NCI-H524 (cell line): ENCODE measurements around the gene USP7.
A peak's percentile ranks its signal among the peaks of the same experiment; 100 is the strongest.

Experiments used
- DNase-seq, 2 experiments: peaks; one replicate each; lab custom pipeline; 2025; lab: John Stamatoyannopoulos, UW

The USP7 gene

DNA sequence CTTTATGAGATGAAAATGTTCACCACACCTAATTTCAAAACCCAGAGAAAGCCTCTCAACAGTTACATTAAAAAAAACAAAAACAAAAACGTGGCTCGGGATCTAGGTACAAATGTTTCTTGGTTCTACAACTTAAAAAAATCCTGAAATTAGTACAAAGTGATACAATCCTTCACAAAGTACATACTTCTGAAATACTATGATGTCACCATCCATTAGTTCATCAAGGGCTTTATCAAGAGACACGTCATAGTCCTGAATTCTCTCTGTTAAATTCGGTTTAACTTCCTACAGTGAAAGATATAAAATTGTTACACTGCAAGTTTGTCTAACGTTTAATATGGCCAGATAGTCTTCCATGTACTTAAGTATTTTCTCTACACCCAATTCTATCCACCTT is 63.4 kb downstream of the USP7 start:
- no peak for DNase-seq

GRCh38 chr16:8899709-8900317 is 63.9 kb downstream of the USP7 start:
- DNase-seq: peak in 1 of 2 experiments; percentile 16

DNA sequence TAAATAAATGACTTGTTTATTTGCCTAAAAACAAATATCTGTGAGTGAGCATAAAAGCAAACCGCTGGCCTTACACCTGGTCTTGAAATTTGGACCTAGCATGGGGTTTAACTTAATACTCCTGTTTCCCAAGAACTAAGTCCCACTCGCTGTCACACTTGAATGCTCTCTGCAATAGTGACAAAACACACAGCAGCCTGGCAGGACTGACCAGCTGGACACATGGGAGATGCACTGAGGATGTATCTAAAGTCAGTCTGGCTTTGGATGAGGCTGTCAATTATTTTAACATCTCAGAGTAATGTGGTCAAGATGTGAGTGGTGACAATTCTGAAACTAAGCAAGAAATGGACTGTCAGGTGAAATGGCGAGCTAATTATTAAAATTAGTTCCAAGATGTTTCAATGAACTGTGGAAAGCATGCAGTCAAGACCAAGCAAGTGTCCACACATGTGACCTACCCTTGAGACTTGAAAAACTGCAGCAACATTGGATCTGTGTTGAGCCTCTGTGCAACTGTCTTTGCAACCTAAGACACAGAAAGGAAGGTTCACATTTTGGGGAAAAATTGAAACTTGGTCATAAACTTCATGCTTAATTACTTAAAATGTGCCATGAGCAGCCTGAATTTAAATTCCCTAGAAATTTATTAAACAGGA is 64.9 kb downstream of the USP7 start:
- DNase-seq: no peak

DNA sequence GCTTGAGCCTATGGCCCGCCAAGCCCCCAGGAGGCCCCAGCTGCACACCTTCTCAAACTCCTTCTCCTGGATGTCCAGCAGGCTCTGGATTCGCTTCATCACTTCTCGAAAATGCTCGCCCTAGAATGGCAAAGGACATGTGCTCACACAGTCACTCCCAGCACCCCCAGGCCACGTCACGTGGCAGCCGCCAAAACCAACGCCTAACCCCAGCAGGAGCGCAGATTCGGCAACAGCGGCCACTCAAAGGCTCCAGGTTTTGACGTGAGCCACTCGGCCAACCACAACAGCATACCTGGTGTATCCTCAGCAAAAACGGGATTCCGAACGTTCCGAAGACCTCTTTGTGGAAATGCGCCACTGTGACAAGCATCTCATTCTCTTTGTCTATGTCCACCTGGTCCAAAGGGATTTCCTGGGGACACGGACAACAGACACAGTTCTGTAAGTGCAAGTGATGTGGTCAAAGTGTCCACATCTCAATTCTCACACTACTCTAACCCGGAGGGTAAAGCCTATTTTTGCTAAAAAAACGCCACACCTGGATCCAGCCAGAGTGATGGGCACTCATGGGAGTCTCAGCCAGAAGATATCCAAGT is 68.9 kb downstream of the USP7 start:
- no peak for DNase-seq

DNA sequence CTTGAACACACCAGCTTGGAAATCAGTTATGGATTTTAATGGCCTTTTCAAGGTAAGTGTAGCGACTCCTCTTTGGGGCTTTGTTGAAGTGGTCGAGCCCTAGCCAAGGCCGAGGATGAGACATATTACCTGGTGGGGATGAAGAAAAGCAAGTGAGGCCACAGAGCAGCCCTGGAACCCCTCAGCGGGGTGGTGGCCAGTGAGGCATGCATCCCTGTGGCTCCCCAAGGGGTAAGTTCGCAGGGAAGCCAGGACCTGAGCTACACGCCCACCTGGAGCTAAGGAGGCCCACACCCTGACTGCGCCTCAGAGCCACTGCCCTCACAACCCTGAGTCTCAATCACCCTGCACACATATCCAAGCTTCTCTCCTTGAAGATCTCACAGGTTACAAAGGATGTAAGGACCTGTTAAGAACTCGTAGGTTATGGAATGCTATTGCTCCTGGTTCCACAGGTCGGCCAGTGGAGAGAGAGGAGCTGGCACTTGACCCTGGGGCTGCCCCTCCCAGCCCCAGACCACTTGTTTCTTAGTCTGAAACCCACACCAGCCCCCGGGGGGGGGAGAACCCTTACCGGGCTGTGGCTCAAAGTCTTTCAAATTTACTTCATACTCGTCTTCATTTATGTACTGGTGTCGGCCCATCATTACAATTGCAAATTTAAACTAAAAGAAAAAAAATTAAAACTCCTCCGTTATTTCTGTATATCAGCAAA is 69.6 kb downstream of the USP7 start:
- DNase-seq: no peak

GRCh38 chr16:8893426-8893825 is 70.3 kb downstream of the USP7 start:
- DNase-seq: no peak

DNA sequence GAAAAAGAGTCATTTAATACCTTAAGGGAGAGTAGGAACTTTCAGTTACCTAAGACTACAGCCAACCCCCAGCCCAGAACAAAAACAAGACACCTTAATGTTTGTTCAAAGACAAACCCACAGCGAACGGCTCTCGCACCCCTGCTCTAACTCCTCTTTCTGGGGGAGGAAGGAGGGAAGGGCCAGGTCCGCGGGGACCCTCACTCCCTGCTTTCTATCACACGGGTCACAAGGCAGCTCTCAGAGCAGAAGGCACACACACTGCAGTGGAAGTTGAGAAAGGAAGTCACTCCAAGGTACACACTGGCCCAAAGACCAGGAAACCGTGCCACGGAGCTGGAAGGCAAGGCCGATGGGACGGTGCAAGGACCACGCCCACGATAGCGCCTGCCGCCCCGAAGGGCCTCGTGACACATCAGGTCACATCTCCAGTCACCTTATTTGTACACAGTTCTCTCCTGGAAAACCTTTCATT is 71.6 kb downstream of the USP7 start:
- no peak for DNase-seq

DNA sequence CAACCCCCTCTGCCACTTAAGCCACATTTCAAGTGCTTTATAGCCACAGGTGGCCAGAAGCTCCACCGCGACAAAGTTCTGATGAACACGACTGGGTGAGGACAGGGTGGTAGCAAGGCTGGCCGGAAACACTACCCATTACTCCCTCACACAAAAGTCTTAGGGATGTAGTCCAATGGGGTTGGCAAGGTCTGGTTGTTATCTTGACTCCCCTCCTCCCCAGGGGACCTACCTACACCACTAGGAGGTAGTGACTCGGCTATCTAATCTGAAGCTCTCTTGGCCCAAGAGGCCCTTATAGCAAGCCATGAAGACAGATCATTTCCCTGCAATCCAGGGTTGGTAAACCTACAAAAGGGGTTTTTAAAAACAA is 73.2 kb downstream of the USP7 start:
- no peak for DNase-seq

- DNase-seq: no peak
Measured at GRCh38 chr16:8889893-8890548, 73.7 kb downstream of the USP7 start.

- DNase-seq: no peak
Measured at GRCh38 chr16:8888951-8889892, 74.5 kb downstream of the USP7 start.

DNA sequence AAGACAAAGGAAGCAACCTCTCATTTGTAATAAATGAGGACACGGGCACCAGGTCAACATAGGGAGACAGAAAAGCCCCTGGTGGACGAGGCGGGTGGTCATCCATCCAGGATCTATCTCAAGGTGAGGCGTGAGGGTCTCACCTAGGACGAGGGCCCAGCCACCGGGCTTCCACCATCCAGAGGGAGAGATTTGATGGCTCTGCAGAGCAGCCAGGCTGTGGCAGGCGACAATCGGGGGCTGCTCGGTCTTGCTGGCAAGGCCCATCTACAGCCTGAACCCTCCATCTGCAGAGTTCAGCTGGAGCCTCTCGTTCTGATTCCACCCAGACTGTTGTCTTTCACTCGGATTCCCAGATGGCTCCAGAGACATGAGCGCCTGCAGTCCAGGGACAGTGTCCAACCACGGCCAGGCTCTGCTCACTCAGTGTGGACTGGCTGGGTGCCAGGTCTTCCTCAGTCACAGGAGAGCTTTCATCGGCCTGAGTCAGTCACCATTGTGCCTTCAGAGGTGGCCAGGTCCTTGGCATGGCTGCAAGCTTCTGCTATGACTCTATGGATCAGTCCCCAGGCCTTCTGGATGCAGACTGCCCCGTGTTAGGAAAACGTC is 75.7 kb downstream of the USP7 start:
- DNase-seq: peak in 1 of 2 experiments; percentile 26

DNA sequence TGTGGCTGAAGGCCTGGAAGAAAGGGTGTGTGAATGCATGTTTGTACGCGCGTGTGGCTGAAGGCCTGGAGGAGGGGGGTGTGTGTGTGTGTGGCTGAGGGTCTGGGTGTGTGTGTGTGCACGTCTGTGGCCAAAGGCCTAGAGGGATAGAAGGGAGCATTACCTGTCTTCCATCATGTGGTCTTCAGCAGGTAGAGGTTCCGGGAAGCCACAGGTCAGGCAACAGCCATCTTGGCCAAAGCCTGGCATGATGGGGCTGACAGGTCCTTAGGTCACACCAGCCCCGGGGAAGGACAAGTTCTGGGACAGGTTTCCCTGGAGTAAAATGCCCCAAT is 76.3 kb downstream of the USP7 start:
- no peak for DNase-seq

- no peak for DNase-seq
Measured at GRCh38 chr16:8886593-8887430, 76.9 kb downstream of the USP7 start.

DNA sequence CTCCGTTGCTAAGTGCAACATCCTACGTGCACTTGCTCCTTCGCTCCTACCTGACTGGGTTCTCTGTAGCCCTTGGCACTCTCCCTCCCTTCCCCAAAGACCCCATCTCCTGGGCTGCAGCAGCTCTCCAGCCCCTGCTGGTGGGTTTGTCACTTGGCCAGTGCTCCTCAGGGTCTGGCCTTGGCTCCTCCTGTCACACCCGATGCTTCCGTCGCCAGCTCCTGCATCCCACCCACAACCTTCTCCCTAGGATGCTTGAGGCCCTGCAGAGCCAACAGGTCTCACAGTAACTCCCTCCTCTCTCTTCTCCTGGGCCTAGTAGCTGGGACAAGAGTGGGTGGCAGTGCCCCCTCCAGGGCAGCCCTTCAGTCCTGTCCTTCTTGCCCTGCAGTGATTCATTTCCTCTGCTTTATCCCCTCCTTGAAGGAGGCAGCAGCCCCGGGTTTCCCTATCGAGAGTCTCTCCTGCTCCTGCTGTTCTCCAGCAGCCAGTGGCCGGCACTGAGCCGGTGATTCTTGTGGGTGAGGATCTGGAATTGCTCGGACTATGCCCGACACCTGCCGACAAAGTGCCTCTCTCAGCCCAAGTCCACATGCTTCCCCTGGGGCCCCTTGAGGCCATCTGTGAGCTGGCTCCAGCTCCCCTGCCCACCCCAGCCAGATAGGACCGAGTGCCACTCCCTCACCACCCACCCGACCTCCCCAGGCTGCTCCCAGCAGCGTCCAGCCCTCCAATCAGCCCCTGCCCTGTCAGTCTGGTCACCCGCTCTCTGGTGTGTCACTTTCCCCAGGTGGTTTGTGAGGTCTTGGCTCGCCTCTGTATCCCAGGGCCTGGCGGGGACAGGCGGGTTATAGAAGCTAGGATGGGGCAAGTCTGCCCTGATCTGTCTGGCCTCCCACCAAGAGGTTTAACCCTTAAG is 77.8 kb downstream of the USP7 start:
- peak; percentile 72 to 88 for DNase-seq

GRCh38 chr16:8882725-8883377 is 80.9 kb downstream of the USP7 start:
- DNase-seq: no peak

DNA sequence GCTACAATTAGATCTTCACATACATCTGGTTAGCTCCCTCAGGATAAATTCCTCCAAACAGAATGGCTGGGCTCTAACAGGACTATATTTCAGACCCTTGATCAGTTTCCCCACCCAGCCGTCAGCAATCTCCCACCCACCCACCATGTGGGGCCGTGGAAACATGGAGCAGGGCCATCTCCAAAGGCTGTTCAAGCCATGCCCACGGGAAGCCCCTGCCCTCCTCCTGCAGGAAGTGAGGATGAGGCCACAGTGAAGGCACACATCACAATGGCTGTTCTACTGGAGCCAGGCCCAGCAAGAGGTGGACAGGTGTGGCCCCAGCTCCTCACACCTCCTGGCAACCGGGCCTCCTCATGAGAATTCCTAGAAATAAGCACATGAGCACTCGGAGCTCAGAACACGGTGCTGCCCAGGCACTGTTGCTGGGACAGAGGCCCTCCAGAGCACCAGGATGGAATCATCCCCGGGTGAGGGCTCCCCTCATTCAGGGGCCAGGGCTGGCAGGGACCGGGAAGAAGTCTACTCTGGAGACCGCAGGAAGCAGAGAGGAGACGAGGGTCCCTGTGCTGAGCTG is 81.6 kb downstream of the USP7 start, which contains the start of gene LITAFD:
LITAFD (plus strand) TSS at position 311 of the 577 bp plus-strand sequence. CDS start 2,005 bp downstream, outside the sequence.
- no peak for DNase-seq

GRCh38 chr16:8880839-8881510 is 82.7 kb downstream of the USP7 start:
- DNase-seq: no peak
